Mesothelial cell of epicardium (in vitro differentiated cells): ENCODE results near the gene PIM2. TPM values are rescaled to one million over a fixed set of nuclear protein-coding genes. Genes with fewer than 3 reads are reported as not detected.

Experiments used
- DNase-seq, 2 experiments: peaks; one replicate each; pipeline ENCODE4 v3.0.0; 2021; ENCODE audit warnings: low spot score in 2 of 2; ENCODE audit not compliant: unreplicated experiment in 2 of 2
- H3K27ac Mint-ChIP-seq: 2 replicates; pipeline ENCODE4 v1.8.0; 2021; ENCODE audit warnings: mixed read lengths
- H3K27me3 Mint-ChIP-seq: 2 replicates; pipeline ENCODE4 v1.8.0; 2021; ENCODE audit warnings: low read depth, mixed read lengths
- H3K36me3 Mint-ChIP-seq: 2 replicates; pipeline ENCODE4 v1.8.0; 2021; ENCODE audit warnings: mixed read lengths
- H3K4me1 Mint-ChIP-seq: 2 replicates; pipeline ENCODE4 v1.8.0; 2021; ENCODE audit warnings: mixed read lengths
- H3K4me3 Mint-ChIP-seq: 2 replicates; pipeline ENCODE4 v1.8.0; 2021; ENCODE audit warnings: mild to moderate bottlenecking, moderate library complexity, mixed read lengths
- H3K9me3 Mint-ChIP-seq: 2 replicates; pipeline ENCODE4 v1.8.0; 2021; ENCODE audit warnings: mixed read lengths
- CTCF ChIP-seq: fragments of 200-600 bp; sonication (generic); IDR thresholded peaks from one replicate; pipeline ENCODE4 v1.5.0; 2021; ENCODE audit warnings: antibody characterized with exemption; ENCODE audit not compliant: unreplicated experiment
- total RNA-seq: library from RNA; stranded (reverse); gene quantifications from 3 replicates; pipeline ENCODE4 v1.2.1, GENCODE V29; 2021

The PIM2 gene
- 9.3 to 10.3 TPM (median 9.7 TPM) in 3 replicates for total RNA-seq

- Mint-ChIP-seq H3K9me3 (no peaks in the 10 kb centered on the region), H3K4me3 (peak within 1 kb of the TSS; percentile 73), H3K4me1 (peaks cover 22% of the 10 kb centered on the region), H3K36me3 (peaks cover 4% of the 10 kb centered on the region), H3K27ac (peak within 1 kb of the TSS; percentile 91), H3K27me3 (no peaks in the 10 kb centered on the region)
- peak; percentile 84 to 87 for DNase-seq
- TF ChIP-seq CTCF, result no peak
Observed at GRCh38 chrX:48918643-48919340, at the start of gene PIM2. Gene PIM2 (minus strand): TSS chrX:48919024. CDS start chrX:48918834, 190 bp downstream.

GRCh38 chrX:48968377-48968776, 49.6 kb upstream of the PIM2 start:
- DNase-seq, result no peak
- Mint-ChIP-seq H3K4me3 (no peak overlapping the region), H3K27me3 (no peaks in the 10 kb centered on the region), H3K4me1 (peaks cover 10% of the 10 kb centered on the region), H3K36me3 (peaks cover 5% of the 10 kb centered on the region), H3K27ac (no peak overlapping the region), H3K9me3 (peaks cover 12% of the 10 kb centered on the region)
- no peak for TF ChIP-seq CTCF

- Mint-ChIP-seq H3K36me3 (peaks cover 6% of the 10 kb centered on the region), H3K9me3 (peaks cover 7% of the 10 kb centered on the region), H3K4me3 (no peak overlapping the region), H3K27me3 (no peaks in the 10 kb centered on the region), H3K27ac (peak overlapping the region; percentile 26), H3K4me1 (peaks cover 7% of the 10 kb centered on the region)
- no peak for DNase-seq
- TF ChIP-seq CTCF, result no peak
Observed at GRCh38 chrX:48966796-48967579, 48.2 kb upstream of the PIM2 start.

- H3K4me3 Mint-ChIP-seq, result no peak overlapping the region
- peaks cover 6% of the 10 kb centered on the region for H3K36me3 Mint-ChIP-seq
- no peaks in the 10 kb centered on the region for H3K27me3 Mint-ChIP-seq
- no peak overlapping the region for H3K27ac Mint-ChIP-seq
- no peak for TF ChIP-seq CTCF
- DNase-seq, result no peak
- peaks cover 7% of the 10 kb centered on the region for H3K9me3 Mint-ChIP-seq
- peaks cover 16% of the 10 kb centered on the region for H3K4me1 Mint-ChIP-seq
Observed at GRCh38 chrX:48965959-48966358, 47.1 kb upstream of the PIM2 start.

GRCh38 chrX:48961585-48962091, 42.8 kb upstream of the PIM2 start:
- H3K27ac Mint-ChIP-seq, result peak overlapping the region; percentile 87
- H3K4me3 Mint-ChIP-seq, result peak overlapping the region; percentile 17
- H3K27me3 Mint-ChIP-seq, result no peaks in the 10 kb centered on the region
- H3K9me3 Mint-ChIP-seq, result peaks cover 13% of the 10 kb centered on the region
- H3K36me3 Mint-ChIP-seq, result peaks cover 6% of the 10 kb centered on the region
- H3K4me1 Mint-ChIP-seq, result peaks cover 17% of the 10 kb centered on the region
- DNase-seq, result no peak
- TF ChIP-seq CTCF, result no peak
